Spinal cord (tissue), 10 donors: Measurements from ENCODE around the gene DHRS1. TPM values are rescaled to one million over a fixed set of nuclear protein-coding genes. Genes with fewer than 3 reads are reported as not detected.
"Not testable (repeated sequence)": the region's sequence is repeated elsewhere in the genome, so short reads cannot be mapped to it uniquely, and the experiment has no call there.

Experiments used
- DNase-seq, 6 donors: peaks; one replicate each; pipeline versions ENCODE4 v3.0.0 to v3.0.0-alpha.2; 2013 to 2015; ENCODE audit warnings: low spot score in 6 of 6, low read depth in 4 of 6
- H3K27ac ChIP-seq: one replicate; pipeline ENCODE4 v1.5.1; 2013; ENCODE audit warnings: low read depth, low read length, control low read depth
- H3K27me3 ChIP-seq: one replicate; pipeline ENCODE4 v1.6.1; 2013; ENCODE audit warnings: low read length; ENCODE audit not compliant: control insufficient read depth, insufficient read depth
- H3K36me3 ChIP-seq: one replicate; pipeline ENCODE4 v1.6.1; 2013; ENCODE audit warnings: low read length; ENCODE audit not compliant: control insufficient read depth, insufficient read depth
- H3K4me1 ChIP-seq: one replicate; pipeline ENCODE4 v1.6.1; 2013; ENCODE audit warnings: low read length; ENCODE audit not compliant: control insufficient read depth, insufficient read depth
- H3K4me3 ChIP-seq: one replicate; pipeline ENCODE4 v1.5.1; 2013; ENCODE audit warnings: low read depth, low read length, control low read depth
- H3K9me3 ChIP-seq: one replicate; pipeline ENCODE4 v1.6.1; 2013; ENCODE audit warnings: low read length; ENCODE audit not compliant: control insufficient read depth, insufficient read depth
- WGBS: methylation state at CpG from one replicate; pipeline ENCODE4 v1.1.5; 2013; ENCODE audit warnings: missing lambda C conversion rate; ENCODE audit not compliant: insufficient coverage; 5-methylcytosine and 5-hydroxymethylcytosine counted together
- polyA plus RNA-seq, 2 donors: library from polyadenylated mRNA; unstranded; fragments of 120-200 nt; gene quantifications; one replicate each; pipeline ENCODE4 v1.2.1, GENCODE V29; 2013; ENCODE audit not compliant: insufficient read length in 2 of 2
- total RNA-seq, 2 donors: library from RNA; depleted of rRNA in 1 of 2; stranded (reverse); fragments of 120-200 nt in 1 of 2; fragments of >200 nt in 1 of 2; gene quantifications; one replicate each; pipeline versions ENCODE4 v1.2.3 to v1.2.4, GENCODE V29; 2013 to 2014
- donor health status: healthy.

Gene DHRS1
- total and polyA plus RNA-seq, 4 donors = 12.6 to 47.5 (median 25.7) TPM

- no peaks in the 10 kb centered on the region for H3K9me3 ChIP-seq
- no peak overlapping the region for H3K4me3 ChIP-seq
- H3K36me3 ChIP-seq = no peaks in the 10 kb centered on the region
- H3K27me3 ChIP-seq = peaks cover 32% of the 10 kb centered on the region
- no peak for DNase-seq
- H3K4me1 ChIP-seq = peaks cover 26% of the 10 kb centered on the region
- WGBS = 89% methylated on average over 9 of the region's 12 CpGs
- no peak overlapping the region for H3K27ac ChIP-seq
These were observed 29.6 kb upstream of the DHRS1 start for GRCh38 chr14:24329073-24329663.

GRCh38 chr14:24327914-24328313 lies 28.3 kb upstream of the DHRS1 start:
- not testable (repeated sequence) for H3K9me3 ChIP-seq, H3K36me3 ChIP-seq, H3K27ac ChIP-seq, H3K4me3 ChIP-seq
- peaks cover 19% of the 10 kb centered on the region for H3K27me3 ChIP-seq
- peaks cover 14% of the 10 kb centered on the region for H3K4me1 ChIP-seq
- peak in 1 of 6 donors; percentile 43 for DNase-seq
- WGBS = 0% methylated on average over 1 of the region's 9 CpGs

GRCh38 chr14:24327303-24327702 lies 27.7 kb upstream of the DHRS1 start:
- no peaks in the 10 kb centered on the region for H3K9me3 ChIP-seq
- H3K36me3 ChIP-seq = no peaks in the 10 kb centered on the region
- peaks cover 17% of the 10 kb centered on the region for H3K27me3 ChIP-seq
- no peak for DNase-seq
- WGBS = 80% methylated on average over 2 of the region's 2 CpGs
- H3K4me1 ChIP-seq = peaks cover 8% of the 10 kb centered on the region
- no peak overlapping the region for H3K4me3 ChIP-seq
- H3K27ac ChIP-seq = no peak overlapping the region

GRCh38 chr14:24325963-24326362 lies 26.4 kb upstream of the DHRS1 start:
- Histone ChIP-seq H3K27ac (no peak overlapping the region), H3K27me3 (peaks cover 8% of the 10 kb centered on the region), H3K36me3 (no peaks in the 10 kb centered on the region), H3K9me3 (no peaks in the 10 kb centered on the region), H3K4me1 (no peaks in the 10 kb centered on the region), H3K4me3 (no peak overlapping the region)
- no peak for DNase-seq
- WGBS = 33% methylated on average over 6 of the region's 9 CpGs

GRCh38 chr14:24325041-24325530 lies 25.5 kb upstream of the DHRS1 start:
- Histone ChIP-seq H3K27me3 (peaks cover 7% of the 10 kb centered on the region), H3K4me3 (no peak overlapping the region), H3K27ac (no peak overlapping the region), H3K4me1 (no peaks in the 10 kb centered on the region), H3K36me3 (no peaks in the 10 kb centered on the region), H3K9me3 (no peaks in the 10 kb centered on the region)
- 95% methylated on average over 4 of the region's 5 CpGs for WGBS
- DNase-seq = no peak

- Histone ChIP-seq H3K4me3 (no peak overlapping the region), H3K27me3 (peaks cover 18% of the 10 kb centered on the region), H3K9me3 (no peaks in the 10 kb centered on the region), H3K27ac (no peak overlapping the region), H3K36me3 (no peaks in the 10 kb centered on the region), H3K4me1 (no peaks in the 10 kb centered on the region)
- DNase-seq = no peak
- WGBS = 70% methylated on average over 4 of the region's 6 CpGs
These were observed 24.4 kb upstream of the DHRS1 start for GRCh38 chr14:24324024-24324423.

- Histone ChIP-seq H3K4me1 (no peaks in the 10 kb centered on the region), H3K27ac (no peak overlapping the region), H3K4me3 (no peak overlapping the region), H3K36me3 (no peaks in the 10 kb centered on the region), H3K9me3 (no peaks in the 10 kb centered on the region), H3K27me3 (peaks cover 24% of the 10 kb centered on the region)
- 55% methylated on average over 3 of the region's 3 CpGs for WGBS
- no peak for DNase-seq
These were observed 23.8 kb upstream of the DHRS1 start for GRCh38 chr14:24323341-24323740.

DNA sequence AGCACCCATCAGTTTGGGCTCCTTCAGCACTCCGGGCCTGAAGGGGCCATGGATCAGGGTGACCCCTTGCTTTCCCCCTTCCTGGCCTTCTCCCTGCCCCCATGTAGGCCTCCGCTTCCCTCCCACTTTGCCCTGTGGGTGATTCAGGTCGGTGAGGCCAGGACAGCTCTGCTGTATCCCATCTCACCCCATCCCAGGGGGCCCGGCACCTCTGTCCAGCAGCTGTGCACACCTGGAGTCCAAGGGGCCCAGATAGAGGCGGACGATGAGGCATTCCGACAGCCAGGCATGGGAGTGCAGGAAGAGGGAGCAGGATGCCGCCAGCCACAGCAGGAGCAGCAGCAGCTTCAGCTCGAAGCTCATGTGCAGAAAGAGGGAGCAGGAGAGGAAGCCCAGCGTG lies 23.1 kb upstream of the DHRS1 start:
- no peak overlapping the region for H3K4me3 ChIP-seq
- H3K4me1 ChIP-seq = no peaks in the 10 kb centered on the region
- H3K9me3 ChIP-seq = no peaks in the 10 kb centered on the region
- H3K27ac ChIP-seq = no peak overlapping the region
- 79% methylated on average over 9 of the region's 10 CpGs for WGBS
- no peak for DNase-seq
- no peaks in the 10 kb centered on the region for H3K36me3 ChIP-seq
- H3K27me3 ChIP-seq = peaks cover 31% of the 10 kb centered on the region

DNA sequence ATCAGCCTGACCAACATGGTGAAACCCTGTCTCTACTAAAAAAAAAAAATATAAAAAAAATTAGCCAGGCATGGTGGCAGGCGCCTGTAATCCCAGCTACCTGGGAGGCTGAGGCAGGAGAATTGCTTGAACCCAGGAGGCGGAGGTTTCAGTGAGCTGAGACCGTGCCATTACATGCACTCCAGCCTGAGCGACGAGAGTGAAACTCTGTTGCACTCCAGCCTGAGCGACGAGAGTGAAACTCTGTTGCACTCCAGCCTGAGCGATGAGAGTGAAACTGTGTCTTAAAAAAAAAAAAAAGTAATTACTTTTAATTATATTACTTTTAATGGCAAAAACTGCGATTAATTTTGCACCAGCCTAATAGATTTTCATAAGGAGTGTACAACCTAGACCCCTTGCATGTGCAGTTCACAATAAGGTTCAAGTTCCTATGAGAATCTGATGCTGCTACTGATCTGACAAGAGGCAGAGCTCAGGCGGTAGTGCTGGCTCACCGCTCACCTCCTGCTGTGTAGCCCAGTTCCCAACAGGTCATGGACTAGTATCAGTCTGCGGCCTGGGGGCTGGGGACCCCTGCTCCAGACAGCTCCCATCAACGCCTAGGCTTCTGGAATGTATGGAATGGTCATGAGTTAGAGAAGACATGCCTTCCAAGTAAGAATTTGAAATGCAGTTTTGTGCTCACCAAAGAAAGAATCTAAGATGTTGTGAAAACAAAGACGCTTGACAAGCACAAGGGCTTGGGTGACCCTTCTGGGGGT lies 21.8 kb upstream of the DHRS1 start:
- H3K27me3 ChIP-seq = peaks cover 44% of the 10 kb centered on the region
- DNase-seq = no peak
- no peaks in the 10 kb centered on the region for H3K9me3 ChIP-seq
- no peak overlapping the region for H3K27ac ChIP-seq
- no peak overlapping the region for H3K4me3 ChIP-seq
- H3K4me1 ChIP-seq = no peaks in the 10 kb centered on the region
- H3K36me3 ChIP-seq = no peaks in the 10 kb centered on the region
- WGBS = 81% methylated on average over 8 of the region's 14 CpGs
